Measurements from ENCODE around the gene C2orf42.

- TF ChIP-seq ZBTB7A (IDR thresholded peaks at IDR 0.05; ENCODE audit: low read depth) (no peak), CREB1 (IDR thresholded peaks at IDR 0.05; ENCODE audit: low read depth) (no peak), TEAD4 (IDR thresholded peaks at IDR 0.05) (no peak), RAD21 (IDR thresholded peaks at IDR 0.05; ENCODE audit: low read depth) (no peak), EP300 (IDR thresholded peaks at IDR 0.05; ENCODE audit: borderline replicate concordance) (no peak), CEBPB (IDR thresholded peaks at IDR 0.05) (no peak), REST (IDR thresholded peaks at IDR 0.05; ENCODE audit: low read depth) (no peak), NFIC (IDR thresholded peaks at IDR 0.05) (no peak), FOXM1 (IDR thresholded peaks at IDR 0.05; ENCODE audit: borderline replicate concordance, low read depth) (no peak), YY1 (IDR thresholded peaks at IDR 0.05; ENCODE audit: low read depth) (no peak), EGR1 (IDR thresholded peaks at IDR 0.05) (no peak), TAF1 (IDR thresholded peaks at IDR 0.05; ENCODE audit: low read depth) (no peak)
- TF ChIP-seq, protein P1, sequence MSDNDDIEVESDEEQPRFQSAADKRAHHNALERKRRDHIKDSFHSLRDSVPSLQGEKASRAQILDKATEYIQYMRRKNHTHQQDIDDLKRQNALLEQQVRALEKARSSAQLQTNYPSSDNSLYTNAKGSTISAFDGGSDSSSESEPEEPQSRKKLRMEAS (IDR thresholded peaks at IDR 0.05), result no peak
- TF ChIP-seq, protein P2, sequence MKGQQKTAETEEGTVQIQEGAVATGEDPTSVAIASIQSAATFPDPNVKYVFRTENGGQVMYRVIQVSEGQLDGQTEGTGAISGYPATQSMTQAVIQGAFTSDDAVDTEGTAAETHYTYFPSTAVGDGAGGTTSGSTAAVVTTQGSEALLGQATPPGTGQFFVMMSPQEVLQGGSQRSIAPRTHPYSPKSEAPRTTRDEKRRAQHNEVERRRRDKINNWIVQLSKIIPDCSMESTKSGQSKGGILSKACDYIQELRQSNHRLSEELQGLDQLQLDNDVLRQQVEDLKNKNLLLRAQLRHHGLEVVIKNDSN (IDR thresholded peaks at IDR 0.05), result no peak
Observed at GRCh38 chr2:70181363-70181956, 9.4 kb downstream of the C2orf42 start.
